HG02970 (cell line): ENCODE data around the gene COL5A2.

Source experiments
- ATAC-seq: cut with Tn5 transposase; IDR thresholded peaks from one replicate; pipeline ENCODE4 v1.9.1; 2021; ENCODE audit warnings: mild to moderate bottlenecking, moderate library complexity, moderate number of reproducible peaks; ENCODE audit not compliant: unreplicated experiment, low FRiP score

Gene COL5A2

DNA sequence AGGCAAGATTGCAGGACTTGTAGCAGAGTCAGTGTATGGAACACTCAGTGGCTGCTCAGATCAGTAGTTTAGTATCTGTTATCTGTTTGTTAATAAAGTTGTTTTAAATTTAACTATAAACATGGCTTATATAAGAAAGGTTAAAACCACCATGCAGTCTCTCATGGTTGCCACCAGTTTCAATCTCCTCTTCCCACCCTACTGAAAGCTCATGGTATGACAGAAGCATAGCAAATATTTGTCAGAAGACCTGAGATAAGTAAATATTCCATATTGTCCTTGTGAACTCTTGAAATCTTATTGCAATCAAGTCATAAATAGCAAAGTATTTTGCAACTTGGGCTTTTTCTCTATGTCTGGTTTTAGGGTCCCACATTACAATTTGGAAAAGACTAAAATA, 2.1 kb upstream of the COL5A2 start:
- ATAC-seq: no peak

DNA sequence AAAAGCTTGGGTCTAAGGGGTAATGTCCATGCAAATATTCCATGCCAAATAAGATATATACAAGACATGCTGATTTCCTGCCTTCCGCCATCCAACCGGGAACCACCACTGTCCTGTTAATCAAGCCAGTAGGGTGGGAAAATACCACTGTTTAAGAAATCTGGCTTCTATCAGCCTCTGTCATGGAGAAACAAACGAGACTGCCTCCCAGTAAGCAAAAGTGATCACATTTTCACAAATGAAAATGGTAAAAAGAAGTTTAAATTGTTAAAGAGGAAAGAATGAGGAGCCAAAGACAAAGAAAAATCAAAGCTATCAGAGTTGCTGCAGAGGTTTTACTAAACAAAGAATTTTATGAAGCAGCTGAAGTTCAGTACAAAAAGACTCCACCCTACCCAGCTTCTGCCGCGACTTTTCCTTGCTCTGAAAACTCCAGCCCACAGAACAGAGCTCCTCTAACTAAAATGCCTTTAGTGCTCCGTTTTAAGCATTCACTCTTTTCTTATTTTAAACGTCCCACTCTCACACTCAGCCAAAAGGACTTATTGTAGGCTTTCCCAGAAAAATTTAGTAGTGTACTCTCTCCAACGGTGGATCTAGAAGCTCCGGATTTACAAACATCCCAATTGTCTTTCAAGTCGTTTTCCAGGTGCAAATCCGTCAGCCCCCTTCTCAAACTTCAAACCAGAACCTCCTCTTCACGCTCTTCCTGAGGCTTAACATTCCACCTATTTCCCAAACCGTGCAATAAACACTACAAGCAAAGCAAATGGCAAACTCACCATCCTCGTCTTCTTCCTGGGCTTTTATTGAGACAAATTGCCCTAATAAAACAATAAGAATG, 613 bp downstream of the COL5A2 start:
- no peak for ATAC-seq

- no peak for ATAC-seq
Observed at GRCh38 chr2:189178054-189178453, 1.5 kb downstream of the COL5A2 start.

DNA sequence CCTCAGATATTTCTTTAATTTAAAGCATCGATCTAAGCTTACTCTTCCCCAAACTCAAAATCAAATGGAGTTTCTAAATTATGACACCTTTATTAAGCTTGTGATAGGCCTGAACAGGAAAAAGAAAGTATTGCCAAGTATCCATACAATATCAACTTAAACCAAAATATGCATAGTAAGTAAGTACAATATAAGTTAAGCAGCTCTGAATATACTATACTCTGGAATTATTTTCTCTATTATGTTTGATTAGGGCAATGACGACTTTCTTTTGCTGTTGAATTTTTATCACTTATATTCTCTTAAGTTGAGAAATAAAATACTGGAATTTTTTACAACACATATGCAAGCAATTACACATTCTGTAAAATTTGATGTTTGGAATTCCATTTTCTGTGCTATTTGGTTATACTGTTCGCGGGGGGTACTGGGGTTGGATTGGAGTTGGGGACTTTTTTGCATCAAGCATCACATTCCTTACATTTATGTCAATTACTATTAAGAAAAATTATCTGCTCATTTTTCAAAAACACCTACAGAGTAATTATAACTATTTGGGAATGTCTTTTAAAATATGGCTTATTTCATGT, 2.2 kb downstream of the COL5A2 start:
- no peak for ATAC-seq

DNA sequence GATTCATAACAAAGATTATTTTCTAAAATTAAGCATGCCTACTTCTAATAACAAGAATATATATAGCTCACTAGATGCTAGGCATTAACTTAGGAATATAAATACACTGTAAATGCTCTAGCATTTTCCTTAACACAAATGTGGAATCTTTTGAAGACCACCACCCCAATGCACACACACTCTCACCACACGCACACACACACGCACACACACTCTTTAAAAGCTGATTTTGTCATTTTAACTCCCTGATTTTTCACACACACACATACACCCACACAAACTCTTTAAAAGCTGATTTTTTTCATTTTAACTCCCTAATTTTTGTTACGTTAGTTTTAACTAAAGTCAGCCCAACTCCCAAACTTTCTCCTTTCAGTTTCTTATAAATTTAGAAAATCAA, 3.0 kb downstream of the COL5A2 start:
- ATAC-seq: no peak

- ATAC-seq: no peak
Observed at GRCh38 chr2:189175869-189176433, 3.6 kb downstream of the COL5A2 start.

GRCh38 chr2:189171956-189172609, 7.5 kb downstream of the COL5A2 start:
- ATAC-seq: no peak

DNA sequence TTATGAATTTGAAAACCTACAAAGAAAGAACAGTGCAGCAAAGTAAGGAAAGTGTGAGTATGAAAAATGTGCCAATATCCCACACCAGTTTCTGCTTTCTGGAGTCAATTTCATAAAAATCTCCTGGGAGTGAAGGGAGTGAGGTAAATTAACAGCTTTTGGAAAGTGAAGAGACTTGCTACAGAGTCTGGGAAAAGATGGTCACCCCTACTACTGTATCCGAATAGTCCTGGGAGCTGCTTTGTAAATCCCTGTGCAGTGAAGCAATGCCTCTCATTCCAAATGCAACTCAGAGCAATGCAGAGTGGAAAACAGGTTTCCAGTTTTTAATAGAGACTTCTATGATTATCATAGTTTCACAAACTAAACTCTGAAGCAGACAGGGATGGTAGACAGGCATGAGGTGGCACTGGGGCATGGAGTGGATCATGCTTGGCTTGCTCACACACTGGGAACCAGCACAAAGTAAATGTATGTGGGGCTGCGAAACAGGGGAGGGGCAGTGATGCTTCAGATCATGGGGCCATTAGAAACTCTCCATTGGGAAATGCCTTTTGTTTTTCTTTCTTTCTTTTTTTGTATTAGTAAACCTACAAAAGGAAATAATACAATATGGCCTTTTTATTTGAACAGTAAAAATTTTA, 10.6 kb downstream of the COL5A2 start:
- ATAC-seq: no peak

GRCh38 chr2:189165656-189166380, 13.7 kb downstream of the COL5A2 start:
- ATAC-seq: no peak

DNA sequence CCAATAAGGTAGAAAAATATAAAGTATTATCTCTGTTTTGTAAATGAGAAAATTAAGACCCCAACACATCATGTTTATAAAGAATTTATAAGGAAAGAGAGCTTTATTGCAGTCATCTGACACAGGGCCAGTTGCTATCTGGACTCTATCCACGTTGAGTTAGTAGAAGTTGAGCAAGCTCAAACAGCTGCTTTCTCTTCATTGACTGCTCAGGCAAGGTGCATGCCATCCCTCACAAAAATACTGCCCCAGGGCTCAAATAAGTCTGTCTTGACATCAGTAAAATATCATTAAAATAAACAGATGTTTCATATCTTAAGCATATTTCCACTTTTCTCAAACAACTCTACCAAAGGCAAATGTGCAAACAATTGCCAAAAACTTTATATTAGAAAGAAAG, 14.8 kb downstream of the COL5A2 start:
- no peak for ATAC-seq

GRCh38 chr2:189163889-189164288, 15.7 kb downstream of the COL5A2 start:
- ATAC-seq: no peak

GRCh38 chr2:189162566-189162965, 17.0 kb downstream of the COL5A2 start:
- ATAC-seq: no peak

- no peak for ATAC-seq
Observed at GRCh38 chr2:189161894-189162293, 17.7 kb downstream of the COL5A2 start.

DNA sequence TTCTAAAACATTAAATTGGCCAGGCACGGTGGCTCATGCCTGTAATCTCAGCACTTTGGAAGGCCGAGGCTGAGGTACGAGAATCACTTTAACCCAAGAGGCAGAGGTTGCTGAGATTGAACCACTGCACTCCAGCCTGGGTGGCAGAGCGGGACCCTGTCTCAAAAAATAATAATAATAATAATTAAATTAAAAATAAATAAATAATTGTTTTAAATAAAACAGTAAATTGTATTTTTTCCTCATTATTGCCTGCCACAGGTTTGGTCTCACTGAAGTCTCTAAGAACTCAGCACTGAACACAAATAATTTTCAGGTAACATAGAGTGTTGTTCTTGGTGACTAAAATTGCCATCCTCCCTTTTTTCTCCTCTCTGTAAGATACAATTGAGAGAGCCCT, 19.8 kb downstream of the COL5A2 start:
- ATAC-seq: no peak

- ATAC-seq: no peak
Observed at GRCh38 chr2:189159273-189159672, 20.3 kb downstream of the COL5A2 start.

DNA sequence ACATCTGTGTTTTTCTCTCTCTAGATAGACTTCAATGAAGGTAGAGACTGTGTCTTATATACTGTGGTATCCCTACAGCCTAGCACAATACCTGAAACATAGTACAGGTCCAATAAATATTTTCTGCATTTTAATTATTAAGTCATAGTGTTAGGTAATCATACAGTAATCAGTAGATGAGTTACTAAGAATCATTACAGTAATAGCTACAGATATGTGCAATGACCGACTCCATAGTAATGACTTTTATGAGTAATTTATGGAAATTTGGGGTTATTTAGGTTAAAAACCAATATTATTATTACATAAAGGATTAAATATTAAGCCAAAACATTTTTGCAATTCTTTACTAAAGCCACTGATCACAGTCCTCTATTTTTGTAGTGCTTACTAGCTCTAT, 21.6 kb downstream of the COL5A2 start:
- no peak for ATAC-seq

GRCh38 chr2:189157456-189157855, 22.1 kb downstream of the COL5A2 start:
- no peak for ATAC-seq

- ATAC-seq: no peak
Observed at GRCh38 chr2:189155795-189156194, 23.8 kb downstream of the COL5A2 start.

GRCh38 chr2:189153619-189154018, 25.9 kb downstream of the COL5A2 start:
- ATAC-seq: no peak

DNA sequence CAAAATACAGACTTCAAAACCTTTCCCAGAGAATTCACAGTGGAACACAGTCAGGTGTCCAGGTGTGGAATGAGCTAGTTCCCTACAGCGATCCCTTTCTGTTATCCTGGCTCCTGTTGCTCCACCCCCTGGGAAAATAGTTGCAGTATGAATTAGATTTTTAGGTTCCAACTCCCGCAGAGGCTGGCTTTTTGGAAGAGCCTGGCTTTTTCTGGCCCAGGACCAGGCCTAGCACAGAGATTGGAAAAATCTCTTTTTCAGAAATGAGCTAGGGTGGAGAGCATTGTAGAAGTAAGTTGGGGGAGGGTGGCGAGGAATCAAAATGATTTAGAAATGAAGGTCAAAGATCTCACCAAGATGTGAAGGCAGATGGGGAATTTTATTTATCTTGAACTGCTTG, 27.1 kb downstream of the COL5A2 start:
- no peak for ATAC-seq
